Thoracic aorta endothelial cell (primary cell): Measurements from ENCODE around the gene TMED9. TPM values are rescaled to one million over a fixed set of nuclear protein-coding genes. Genes with fewer than 3 reads are reported as not detected.

Experiments
- total RNA-seq: library from RNA; depleted of rRNA; stranded (reverse); fragments of >200 nt; gene quantifications from 2 replicates; pipeline ENCODE4 v1.2.3, GENCODE V29; 2012

Gene TMED9
- 120 and 127 TPM in 2 replicates for total RNA-seq

DNA sequence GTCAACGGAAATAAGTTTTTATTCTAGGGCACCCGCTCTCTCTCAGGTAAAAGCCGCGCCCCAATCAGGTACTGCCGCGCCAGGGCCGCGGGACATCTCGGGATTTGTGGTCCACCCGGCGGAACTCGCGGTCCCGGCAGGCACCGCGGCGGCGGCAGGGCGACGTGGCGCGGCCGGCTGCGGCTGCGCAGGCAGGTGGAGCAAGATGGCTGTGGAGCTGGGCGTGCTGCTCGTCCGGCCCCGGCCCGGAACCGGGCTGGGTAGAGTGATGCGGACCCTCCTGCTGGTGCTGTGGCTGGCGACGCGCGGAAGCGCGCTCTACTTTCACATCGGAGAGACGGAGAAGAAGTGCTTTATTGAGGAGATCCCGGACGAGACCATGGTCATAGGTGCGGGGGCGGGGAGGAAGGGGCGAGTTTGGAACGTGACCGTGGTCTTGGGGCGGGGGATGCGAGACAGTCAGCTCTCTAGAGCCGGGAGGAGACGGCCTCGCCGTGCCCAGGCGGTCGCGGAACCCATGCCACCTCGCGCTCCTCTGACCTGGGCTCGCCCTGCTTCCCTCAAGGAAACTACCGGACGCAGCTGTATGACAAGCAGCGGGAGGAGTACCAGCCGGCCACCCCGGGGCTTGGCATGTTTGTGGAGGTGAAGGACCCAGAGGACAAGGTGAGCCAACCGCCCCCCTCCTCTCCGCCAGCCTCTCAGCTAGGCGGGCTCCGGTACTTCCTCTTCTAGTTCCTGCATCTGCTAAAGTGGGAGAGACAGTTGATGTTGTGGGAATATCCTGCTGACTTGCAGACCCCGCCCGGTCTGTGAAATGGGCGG is at the start of gene TMED9:
TSS of gene TMED9 (plus strand) at position 194 of the 825 bp plus-strand sequence. CDS start at position 206, 12 bp downstream.

DNA sequence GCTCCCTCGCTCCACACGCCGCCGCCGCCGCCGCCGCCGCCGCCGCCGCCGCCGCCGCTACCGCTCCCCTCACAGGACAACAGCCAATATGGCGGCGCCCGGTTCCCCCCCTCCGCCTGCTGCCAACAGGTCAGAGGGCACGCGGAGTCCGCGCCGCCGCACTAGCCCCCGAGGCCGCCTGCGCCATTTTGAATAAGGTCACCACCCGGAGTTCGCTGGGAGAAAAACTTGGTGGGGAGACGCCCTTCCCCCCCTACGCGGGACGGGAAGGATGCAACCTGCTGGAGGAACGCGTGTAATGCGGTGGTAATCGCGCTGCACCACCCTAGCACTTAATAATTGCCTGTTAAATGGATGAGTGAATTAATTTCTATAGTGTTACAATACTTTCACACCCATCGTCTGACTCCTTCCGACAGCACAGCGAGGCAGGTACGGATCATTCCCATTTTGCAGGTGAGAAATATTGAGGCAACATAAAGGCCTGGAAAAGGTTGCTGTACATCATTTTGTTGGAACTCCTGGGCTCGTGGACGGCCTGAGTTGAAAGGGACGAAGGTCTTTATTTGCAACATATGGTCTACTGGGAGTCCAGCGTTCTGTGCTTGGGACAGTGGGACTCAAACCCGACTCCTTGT is 37.4 kb upstream of the TMED9 start, which contains the start of gene FAM193B:
TSS of gene FAM193B (minus strand) at position 90 of the 638 bp plus-strand sequence. CDS start 105 bp downstream, outside the sequence.

DNA sequence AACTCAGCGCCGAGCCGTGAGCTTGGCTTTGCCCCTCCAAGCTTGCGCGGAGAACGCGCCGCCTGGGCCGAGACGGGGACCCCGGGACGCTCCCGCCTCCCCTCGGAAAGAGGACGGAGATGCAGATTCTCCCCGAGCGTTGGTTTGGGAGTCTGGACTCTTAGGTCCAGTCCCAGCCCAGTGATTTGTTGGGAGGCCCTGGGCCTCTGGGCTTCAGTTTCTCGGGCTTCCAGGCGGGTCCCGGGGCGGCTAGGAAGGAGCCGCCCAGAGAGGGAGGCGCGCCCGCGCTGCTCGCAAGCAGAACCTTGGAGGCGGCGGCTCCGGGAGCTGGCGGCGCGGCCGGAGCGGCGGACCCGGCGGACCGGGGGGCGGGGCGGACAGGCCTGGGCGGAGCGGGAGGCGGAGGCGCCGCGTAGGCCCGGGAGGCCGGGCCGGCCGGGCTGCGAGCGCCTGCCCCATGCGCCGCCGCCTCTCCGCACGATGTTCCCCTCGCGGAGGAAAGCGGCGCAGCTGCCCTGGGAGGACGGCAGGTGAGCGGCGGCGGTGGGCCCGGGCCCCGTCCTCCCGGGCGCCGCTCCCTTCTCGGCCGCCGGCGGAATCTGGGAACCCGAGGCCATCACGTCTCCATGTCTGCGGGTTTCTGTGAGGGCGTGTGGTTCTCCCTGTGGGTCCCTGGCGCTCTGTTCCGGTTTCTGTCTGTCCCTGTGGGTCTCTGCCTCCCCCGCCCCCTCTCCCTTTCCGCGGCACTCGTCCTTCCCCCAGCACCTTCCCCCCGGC is 7.9 kb downstream of the TMED9 start, which contains the start of gene B4GALT7:
TSS of gene B4GALT7 (plus strand) at position 402 of the 777 bp plus-strand sequence. CDS start at position 481, 79 bp downstream.

Other genes with a start within 250 kb of the TMED9 start
- gene LMAN2, start 240.5 kb upstream of the TMED9 start, total RNA-seq, result 255 and 380 TPM in 2 replicates
- gene RGS14, start 234.3 kb upstream of the TMED9 start, total RNA-seq, result 7.4 and 10.3 TPM in 2 replicates
- gene SLC34A1, start 207.8 kb upstream of the TMED9 start, total RNA-seq, result not detected in 2 replicates
- not detected in 2 replicates for gene PFN3, start 191.5 kb upstream of the TMED9 start, total RNA-seq
- 1.7 and 1.9 TPM in 2 replicates for gene F12, start 182.6 kb upstream of the TMED9 start, total RNA-seq
- 30.7 and 38.6 TPM in 2 replicates for gene GRK6, start 165.5 kb upstream of the TMED9 start, total RNA-seq
- gene PRR7, start 145.4 kb upstream of the TMED9 start, total RNA-seq, result 8.9 and 11.9 TPM in 2 replicates
- 204 and 221 TPM in 2 replicates for gene DBN1, start 118.6 kb upstream of the TMED9 start, total RNA-seq
- gene PDLIM7, start 94.6 kb upstream of the TMED9 start, total RNA-seq, result 82.6 and 90.2 TPM in 2 replicates
- 0.86 and 2.8 TPM in 2 replicates for gene DOK3, start 82.4 kb upstream of the TMED9 start, total RNA-seq
- gene DDX41, start 75.2 kb upstream of the TMED9 start, total RNA-seq, result 72.4 and 90.8 TPM in 2 replicates
- 21.1 and 30.5 TPM in 2 replicates for gene FAM193B, start 37.6 kb upstream of the TMED9 start, total RNA-seq
- 23.3 and 27.5 TPM in 2 replicates for gene B4GALT7, start 7.9 kb downstream of the TMED9 start, total RNA-seq
- gene FAM153A, start 190.7 kb downstream of the TMED9 start, total RNA-seq, result not detected in 2 replicates